ENCODE results near the gene SLAMF9.

The SLAMF9 gene

GRCh38 chr1:159936273-159936904, 17.6 kb downstream of the SLAMF9 start:
- ATAC-seq, result peak; percentile 88
- no peak for TF ChIP-seq CSDC2 (CRISPR knock-in tag; IDR thresholded peaks at IDR 0.05)
- no peak for TF ChIP-seq ZNF70 (CRISPR knock-in tag; IDR thresholded peaks at IDR 0.05)
- TF ChIP-seq OSR1 (CRISPR knock-in tag; IDR thresholded peaks at IDR 0.05), result no peak
- TF ChIP-seq ISL1 (CRISPR knock-in tag; IDR thresholded peaks at IDR 0.05), result no peak
- no peak for TF ChIP-seq ZNF565 (CRISPR knock-in tag; conservative IDR thresholded peaks at IDR 0.05; ENCODE audit: low read depth)
- no peak for TF ChIP-seq CSRNP3 (CRISPR knock-in tag; IDR thresholded peaks at IDR 0.05)
- no peak for TF ChIP-seq ZNF8 (CRISPR knock-in tag; IDR thresholded peaks at IDR 0.05)
- no peak for TF ChIP-seq PATZ1 (CRISPR knock-in tag; IDR thresholded peaks at IDR 0.05; ENCODE audit: borderline replicate concordance)
- no peak for TF ChIP-seq ZFP3 (CRISPR knock-in tag; IDR thresholded peaks at IDR 0.05)
- no peak for TF ChIP-seq TOX (CRISPR knock-in tag; IDR thresholded peaks at IDR 0.05; ENCODE audit: borderline replicate concordance)
- no peak for TF ChIP-seq ESRRG (CRISPR knock-in tag; IDR thresholded peaks at IDR 0.05)
- no peak for TF ChIP-seq SNAI2 (CRISPR knock-in tag; IDR thresholded peaks at IDR 0.05)
- TF ChIP-seq ZFP30 (CRISPR knock-in tag; IDR thresholded peaks at IDR 0.05), result no peak
- TF ChIP-seq BACH2 (CRISPR knock-in tag; IDR thresholded peaks at IDR 0.05; ENCODE audit: borderline replicate concordance), result no peak
- no peak for TF ChIP-seq CREB5 (CRISPR knock-in tag; IDR thresholded peaks at IDR 0.05; ENCODE audit: low read depth)
- no peak for TF ChIP-seq ARNTL (CRISPR knock-in tag; IDR thresholded peaks at IDR 0.05; ENCODE audit: borderline replicate concordance, low read depth)
- no peak for TF ChIP-seq TSHZ2 (CRISPR knock-in tag; IDR thresholded peaks at IDR 0.05)
- no peak for TF ChIP-seq TCF4 (CRISPR knock-in tag; IDR thresholded peaks at IDR 0.05; ENCODE audit: borderline replicate concordance)
- no peak for TF ChIP-seq PPARA (CRISPR knock-in tag; IDR thresholded peaks at IDR 0.05; ENCODE audit: borderline replicate concordance)

- TF ChIP-seq CREB5 (CRISPR knock-in tag; IDR thresholded peaks at IDR 0.05; ENCODE audit: low read depth) (no peak), POU6F1 (CRISPR knock-in tag; IDR thresholded peaks at IDR 0.05; ENCODE audit: borderline replicate concordance, low read depth) (no peak), ZFP30 (CRISPR knock-in tag; IDR thresholded peaks at IDR 0.05) (no peak), PATZ1 (CRISPR knock-in tag; IDR thresholded peaks at IDR 0.05; ENCODE audit: borderline replicate concordance) (no peak), ISL1 (CRISPR knock-in tag; IDR thresholded peaks at IDR 0.05) (no peak), TCF4 (CRISPR knock-in tag; IDR thresholded peaks at IDR 0.05; ENCODE audit: borderline replicate concordance) (no peak), BACH2 (CRISPR knock-in tag; IDR thresholded peaks at IDR 0.05; ENCODE audit: borderline replicate concordance) (no peak), GLIS3 (CRISPR knock-in tag; IDR thresholded peaks at IDR 0.05) (no peak), ZFP3 (CRISPR knock-in tag; IDR thresholded peaks at IDR 0.05) (no peak), OSR1 (CRISPR knock-in tag; IDR thresholded peaks at IDR 0.05) (no peak)
Measured at GRCh38 chr1:159935719-159936272, 18.2 kb downstream of the SLAMF9 start.

More at GRCh38 chr1:159935719-159936272, 18.2 kb downstream of the SLAMF9 start:
- ATAC-seq, result peak; percentile 11; the same call in 1 of the 3 replicates
